ENCODE results near the gene ALG9.
A peak's percentile ranks its signal among the peaks of the same experiment; 100 is the strongest.
"Not testable (repeated sequence)": the region's sequence is repeated elsewhere in the genome, so short reads cannot be mapped to it uniquely, and the experiment has no call there.

The ALG9 gene, protein sequence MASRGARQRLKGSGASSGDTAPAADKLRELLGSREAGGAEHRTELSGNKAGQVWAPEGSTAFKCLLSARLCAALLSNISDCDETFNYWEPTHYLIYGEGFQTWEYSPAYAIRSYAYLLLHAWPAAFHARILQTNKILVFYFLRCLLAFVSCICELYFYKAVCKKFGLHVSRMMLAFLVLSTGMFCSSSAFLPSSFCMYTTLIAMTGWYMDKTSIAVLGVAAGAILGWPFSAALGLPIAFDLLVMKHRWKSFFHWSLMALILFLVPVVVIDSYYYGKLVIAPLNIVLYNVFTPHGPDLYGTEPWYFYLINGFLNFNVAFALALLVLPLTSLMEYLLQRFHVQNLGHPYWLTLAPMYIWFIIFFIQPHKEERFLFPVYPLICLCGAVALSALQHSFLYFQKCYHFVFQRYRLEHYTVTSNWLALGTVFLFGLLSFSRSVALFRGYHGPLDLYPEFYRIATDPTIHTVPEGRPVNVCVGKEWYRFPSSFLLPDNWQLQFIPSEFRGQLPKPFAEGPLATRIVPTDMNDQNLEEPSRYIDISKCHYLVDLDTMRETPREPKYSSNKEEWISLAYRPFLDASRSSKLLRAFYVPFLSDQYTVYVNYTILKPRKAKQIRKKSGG

DNA sequence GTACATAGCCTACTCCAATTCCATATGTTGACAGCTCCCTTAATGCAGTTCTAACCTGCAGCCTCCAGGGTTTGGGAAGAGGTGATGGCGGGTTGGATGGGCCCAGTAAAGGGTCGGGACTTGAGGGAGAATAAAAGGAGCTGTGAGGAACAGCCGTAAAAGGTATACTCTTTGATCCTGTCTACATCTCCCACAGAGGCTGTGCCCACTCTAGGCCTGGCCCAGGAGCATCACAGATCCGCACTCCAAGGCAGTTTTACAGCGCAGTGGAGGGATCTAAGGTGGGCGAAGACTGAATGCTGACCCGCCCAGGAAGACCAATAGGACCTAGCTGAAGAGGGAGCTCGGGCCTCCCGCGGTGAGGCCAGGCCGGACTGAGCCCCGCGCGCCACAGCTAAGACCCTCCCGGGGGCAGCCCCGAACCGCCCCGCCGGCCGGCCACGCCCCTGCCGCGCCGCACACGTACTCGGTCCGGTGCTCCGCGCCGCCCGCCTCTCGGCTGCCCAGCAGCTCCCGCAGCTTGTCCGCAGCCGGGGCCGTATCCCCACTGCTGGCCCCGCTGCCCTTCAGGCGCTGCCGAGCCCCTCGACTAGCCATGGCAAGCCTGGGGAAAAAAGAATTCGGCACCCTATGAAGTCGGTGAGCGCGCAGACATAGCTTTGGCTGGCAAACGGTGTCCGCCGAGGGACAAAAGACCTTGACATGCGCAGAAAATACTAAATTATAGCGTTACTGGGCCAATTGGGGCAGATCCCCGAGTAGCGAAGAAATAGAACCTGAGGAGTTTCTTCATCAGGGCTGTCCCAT lies at the start of gene ALG9:
Gene ALG9 (minus strand): TSS at position 696 of the 807 bp plus-strand sequence. CDS start 99 bp downstream, at position 597.
- peak; percentile 87 to 93 for DNase-seq

DNA sequence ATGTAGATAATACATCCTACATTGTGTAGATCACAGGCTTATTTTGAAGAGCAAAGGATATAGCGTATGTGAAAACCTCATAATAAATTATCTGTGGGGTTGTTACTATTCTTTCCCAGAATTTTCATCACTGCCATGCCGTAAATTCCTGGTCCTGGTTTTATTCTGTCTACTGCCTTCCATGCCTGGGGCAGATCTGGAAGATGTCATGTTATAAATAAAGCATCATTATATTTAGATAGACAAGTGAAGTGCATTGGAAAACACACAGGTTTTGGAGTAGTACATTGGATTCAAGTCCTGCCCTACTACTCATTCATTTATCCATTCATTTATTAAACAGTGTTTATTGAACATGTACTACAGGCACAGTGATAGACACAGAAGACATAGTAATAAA lies 49.5 kb upstream of the ALG9 start:
- no peak for DNase-seq

DNA sequence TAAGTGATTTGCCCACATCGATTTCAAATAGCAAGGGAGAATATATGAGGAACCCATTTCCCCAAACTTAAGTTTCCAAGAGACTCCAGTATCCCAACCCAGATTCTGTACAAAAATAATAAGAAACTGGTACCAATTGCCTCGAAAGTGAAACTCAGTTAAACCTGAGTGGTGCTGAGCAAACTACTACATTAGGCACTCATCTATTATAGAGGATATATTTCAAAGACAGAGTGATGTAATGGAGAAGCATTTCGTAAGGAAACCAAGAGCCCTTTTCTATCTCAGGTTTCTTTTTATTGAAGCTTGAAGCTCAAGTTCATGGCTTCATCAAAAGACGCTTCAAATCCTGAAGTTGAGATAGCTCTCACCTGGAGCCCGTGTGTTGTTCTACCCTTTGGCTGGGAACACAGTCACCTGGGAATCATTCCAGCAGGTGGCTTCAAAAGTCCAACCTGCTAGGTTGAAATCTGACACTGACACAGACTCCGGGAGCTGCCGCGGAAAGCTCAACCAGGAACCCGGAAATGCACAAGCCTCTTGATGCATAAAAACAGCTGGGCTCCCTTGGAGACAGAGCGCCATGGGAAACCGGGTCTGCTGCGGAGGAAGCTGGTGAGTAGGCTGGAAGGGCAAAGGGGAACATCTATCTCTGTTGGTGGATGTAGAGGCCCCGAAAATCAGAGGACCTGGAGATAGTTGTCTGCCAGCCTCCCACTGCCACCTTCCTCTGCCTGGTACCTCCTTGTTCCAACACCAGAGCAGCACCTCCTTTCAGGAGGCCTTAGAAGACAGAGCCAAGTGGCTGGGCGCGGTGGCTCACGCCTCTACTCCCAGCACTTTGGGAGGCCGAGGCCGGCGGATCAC lies 47.2 kb upstream of the ALG9 start, which contains the start of gene C11orf52:
Gene C11orf52 (plus strand): TSS at position 524 of the 867 bp plus-strand sequence. CDS start 60 bp downstream, at position 584.
- no peak for DNase-seq

DNA sequence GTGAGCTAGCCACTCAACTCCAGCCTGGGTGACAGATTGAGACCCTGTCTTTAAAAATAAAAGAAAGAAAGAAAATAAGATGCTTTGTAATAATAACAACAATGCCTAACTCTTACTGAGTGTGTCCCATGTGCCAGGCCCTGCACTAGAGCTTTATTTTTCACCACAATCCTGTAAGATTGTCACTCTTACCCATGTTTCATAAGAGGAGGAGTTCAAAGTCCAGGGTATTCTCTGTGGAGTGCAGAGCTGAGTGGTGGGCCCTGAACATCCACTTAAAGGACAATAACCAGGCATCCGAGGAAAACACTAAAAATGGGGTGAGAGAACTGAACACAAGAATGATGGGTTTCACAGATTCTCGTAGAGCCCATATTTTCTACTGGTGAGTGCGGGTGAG lies 46.4 kb upstream of the ALG9 start:
- no peak for DNase-seq

DNA sequence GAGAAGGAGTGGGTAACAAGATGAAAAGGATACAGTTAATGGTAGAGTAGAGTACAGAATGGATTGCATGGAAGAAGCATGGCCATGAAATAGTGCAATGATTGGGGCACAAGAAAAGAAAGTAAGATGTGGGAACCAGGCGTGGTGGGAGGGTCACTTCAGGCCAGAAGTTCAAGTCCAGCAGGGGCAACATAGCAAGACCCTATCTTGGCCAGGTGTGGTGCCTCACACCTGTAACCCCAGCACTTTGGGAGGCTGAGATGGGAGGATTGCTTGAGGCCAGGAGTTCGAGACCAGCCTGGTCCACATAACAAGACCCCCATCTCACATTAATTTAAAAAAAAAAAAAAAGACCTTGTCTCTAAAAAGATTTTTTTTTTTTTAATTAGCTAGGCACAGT lies 45.9 kb upstream of the ALG9 start:
- no peak for DNase-seq

DNA sequence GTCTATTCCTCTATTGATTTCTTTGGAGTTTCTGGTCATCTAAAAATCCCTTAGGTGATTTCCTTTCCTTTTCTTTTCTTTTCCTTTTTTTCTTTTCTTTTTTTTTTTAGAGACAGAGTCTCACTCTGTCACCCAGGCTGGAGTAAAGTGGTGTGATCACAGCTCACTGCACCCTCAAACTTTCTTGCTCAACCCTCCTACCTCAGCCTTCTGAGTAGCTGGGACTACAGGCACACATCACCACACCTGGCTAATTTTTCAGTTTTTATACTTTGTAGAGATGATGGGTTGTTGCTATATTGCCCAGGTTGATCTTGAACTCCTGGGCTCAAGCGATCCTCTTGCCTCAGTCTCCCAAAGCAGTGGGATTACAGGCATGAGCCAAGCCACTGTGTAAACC lies 45.4 kb upstream of the ALG9 start:
- DNase-seq = no peak

DNA sequence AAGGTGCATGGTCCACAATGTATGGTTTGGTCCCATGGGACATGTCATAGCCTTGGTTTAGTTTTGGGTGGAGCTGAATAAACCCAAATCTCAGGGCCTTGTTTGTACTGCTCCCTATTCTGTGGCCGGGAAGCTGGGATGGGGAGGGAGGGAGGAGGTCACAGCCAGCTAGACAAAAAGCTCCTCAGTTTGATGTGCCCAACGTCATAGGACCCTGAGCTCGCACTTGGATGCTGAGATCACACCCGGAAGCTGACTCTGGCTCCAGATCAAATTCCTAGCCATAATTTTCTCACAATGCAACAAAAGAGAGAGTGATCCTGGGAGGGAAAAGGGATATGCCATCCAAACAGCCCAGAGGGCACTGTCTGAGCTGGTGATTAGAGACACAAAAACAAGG lies 42.6 kb upstream of the ALG9 start:
- DNase-seq = no peak

DNA sequence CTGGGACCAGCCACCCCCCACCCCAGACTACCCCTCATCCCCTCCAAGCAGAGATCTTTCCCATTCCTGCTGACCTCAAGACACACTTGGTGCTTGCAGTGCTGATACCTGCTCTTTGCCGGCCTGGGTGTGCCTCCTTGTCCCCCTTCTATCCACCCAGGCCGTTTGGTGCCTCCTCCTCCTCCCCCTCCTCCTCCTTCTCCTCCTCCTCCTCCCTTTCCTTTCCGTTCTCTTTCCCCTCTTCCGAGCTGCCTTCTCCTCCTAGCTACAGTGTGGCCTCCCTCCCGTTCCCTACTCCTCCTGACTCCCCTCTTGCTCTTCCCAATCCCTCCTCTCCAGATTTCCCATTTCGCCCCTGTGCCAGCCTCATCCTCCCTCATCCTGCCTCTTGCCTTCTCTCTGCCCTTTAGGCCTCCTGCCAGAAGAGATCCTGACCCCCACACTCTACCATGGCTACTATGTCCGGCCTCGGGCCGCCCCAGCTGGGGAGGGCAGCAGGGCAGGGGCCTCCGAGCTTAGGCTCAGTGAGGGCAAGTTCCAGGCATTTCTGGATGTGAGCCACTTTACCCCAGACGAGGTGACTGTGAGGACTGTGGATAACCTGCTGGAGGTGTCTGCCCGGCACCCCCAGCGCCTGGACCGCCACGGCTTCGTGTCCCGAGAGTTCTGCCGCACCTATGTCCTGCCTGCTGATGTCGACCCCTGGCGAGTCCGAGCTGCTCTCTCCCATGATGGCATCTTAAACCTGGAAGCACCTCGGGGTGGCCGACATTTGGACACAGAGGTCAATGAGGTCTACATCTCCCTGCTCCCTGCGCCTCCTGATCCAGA lies 41.9 kb upstream of the ALG9 start:
- DNase-seq = no peak

DNA sequence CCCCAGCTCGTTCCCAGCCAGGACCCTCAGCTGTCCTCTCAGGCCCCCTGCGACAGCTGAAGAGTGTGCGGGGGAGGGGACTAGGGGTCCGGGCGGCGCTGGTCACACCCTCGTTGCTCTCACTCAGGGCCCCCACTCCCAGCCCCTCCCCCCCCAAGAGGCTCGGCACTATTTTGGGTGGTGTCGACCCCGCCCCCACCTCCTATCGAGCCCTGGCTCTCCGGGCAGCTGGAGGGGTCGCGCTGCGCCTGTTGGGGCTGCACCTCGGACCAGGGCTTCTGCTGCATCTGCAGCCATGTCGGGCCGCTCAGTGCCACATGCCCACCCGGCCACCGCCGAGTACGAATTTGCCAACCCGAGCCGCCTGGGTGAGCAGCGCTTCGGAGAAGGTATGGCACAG lies 41.2 kb upstream of the ALG9 start, which contains the start of gene HSPB2:
Gene HSPB2 (plus strand): TSS at position 200 of the 400 bp plus-strand sequence. CDS start 96 bp downstream, at position 296.
- DNase-seq = no peak

DNA sequence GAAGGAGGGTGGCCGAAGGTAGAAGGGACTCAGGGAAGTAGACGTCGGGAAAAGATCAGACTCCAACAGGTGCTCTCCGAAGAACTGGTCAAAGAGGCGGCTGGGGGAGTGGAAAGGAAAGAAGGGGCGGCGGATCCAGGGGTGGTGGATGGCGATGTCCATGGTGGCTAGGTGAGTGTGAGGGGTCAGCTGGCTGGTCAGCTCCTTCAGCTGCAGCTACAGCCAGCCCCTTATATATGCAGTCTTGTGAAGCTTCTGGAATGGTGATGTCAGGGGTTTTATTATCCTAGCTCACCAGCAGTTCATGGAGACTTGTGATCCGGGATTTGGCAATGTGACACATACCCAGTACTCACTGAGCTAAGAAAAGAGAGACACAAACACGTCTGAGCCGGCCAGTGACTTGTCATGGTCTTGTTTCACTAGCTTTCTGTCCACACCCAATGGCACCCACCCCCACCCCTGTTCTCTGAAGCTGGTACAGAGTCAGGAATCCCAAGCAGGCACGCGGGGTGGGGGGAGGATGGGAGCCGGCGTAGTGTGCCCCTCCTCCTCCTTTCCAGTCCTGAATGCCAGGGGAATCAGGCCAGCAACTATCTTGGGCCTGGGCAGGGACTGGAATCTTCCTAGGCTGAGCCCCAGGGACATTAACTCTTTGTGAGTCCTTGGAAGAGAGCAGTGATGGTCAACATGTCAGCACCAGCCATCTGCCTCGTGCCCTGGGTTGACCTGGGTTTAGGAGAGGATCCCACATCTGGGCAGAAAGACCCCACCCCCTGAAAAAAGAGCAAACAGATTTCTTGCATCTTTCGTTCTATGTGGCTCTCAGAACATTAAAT lies 40.4 kb upstream of the ALG9 start, which contains the start of gene CRYAB:
Gene CRYAB (minus strand): TSS at position 208 of the 839 bp plus-strand sequence. CDS start 46 bp downstream, at position 162.
- no peak for DNase-seq

DNA sequence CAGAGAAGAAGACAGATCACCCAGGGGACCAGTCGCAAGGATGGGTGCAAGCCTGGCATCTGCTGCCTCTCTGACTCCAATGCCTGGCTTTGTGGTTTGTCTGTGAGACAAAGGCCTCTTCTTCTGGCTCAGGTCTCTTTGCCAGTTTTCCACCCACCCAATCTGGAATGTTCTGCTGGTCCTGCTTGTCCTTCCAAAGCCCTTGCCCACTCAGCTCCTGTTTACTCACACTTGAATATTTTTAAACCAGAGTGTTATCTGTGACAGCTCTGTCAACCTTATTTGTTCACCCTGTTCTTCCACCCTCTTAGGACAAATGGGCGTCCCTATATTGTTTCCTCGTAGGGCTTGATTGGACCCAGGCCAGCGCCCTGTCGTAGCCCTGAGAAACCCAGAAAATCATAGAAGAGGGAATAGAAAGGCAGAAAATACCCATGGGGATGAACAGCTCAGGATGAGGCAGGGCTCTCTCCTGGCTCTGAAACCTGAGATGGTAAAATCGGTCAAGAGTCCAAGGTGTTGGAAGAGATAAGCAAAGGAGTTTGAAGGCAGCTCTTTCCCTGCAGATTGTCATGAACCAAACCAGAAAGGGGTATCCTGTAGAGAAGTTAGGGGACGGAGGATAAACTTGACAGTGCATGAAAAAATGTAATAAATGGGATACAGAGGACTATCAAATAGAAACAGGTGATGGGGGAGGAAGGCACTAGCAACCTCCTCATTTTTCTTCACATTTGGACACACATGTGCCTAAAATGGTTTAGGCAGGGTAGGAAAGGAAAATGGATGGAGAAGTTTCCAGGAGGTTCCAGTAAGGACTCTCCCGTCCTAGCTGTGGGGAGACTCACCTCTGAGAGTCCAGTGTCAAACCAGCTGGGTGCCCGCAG lies 39.5 kb upstream of the ALG9 start:
- DNase-seq = no peak

DNA sequence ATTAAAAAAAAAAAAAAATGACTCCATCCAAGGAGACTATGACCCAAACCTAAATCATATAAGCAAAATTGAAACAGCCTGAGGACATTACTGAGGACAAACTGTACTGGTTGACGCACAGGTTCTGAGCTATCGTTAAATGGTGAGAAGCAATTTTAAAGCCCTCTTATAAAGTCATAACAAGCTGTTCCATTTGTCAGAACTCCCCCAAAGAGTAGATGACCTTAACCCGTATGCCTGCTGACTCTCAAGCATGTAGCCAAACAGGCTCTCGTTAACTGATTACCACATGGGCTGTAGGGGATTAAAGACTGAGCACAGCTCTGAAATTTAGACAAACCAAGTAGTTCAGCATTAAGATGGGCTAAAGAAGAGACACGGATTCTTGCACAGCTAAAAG lies 38.0 kb upstream of the ALG9 start:
- DNase-seq = no peak

DNA sequence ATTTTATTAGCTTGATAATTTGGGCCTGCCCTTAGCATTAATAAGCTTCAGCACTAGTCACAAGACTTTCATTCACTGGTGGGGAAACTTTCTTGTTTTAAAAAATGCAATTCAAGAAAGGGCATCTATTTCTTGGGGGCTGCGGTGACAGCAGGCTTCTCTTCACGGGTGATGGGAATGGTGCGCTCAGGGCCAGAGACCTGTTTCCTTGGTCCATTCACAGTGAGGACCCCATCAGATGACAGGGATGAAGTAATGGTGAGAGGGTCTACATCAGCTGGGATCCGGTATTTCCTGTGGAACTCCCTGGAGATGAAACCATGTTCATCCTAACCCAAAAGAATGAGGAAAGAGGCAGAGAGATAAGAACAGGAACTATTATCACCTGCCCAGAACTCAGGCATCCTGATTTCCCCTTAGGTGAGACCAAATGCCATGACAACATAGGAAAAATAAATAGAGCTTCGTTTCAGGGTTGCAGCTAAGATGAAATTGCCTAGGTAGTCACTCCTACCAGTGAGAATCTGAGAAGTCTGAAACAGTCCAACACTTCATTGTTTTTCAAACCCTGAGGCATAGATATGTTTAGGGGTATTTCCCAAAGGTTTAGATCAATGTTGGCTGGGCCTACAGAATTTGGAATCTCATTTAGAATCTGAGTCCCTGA lies 37.4 kb upstream of the ALG9 start:
- DNase-seq = no peak

DNA sequence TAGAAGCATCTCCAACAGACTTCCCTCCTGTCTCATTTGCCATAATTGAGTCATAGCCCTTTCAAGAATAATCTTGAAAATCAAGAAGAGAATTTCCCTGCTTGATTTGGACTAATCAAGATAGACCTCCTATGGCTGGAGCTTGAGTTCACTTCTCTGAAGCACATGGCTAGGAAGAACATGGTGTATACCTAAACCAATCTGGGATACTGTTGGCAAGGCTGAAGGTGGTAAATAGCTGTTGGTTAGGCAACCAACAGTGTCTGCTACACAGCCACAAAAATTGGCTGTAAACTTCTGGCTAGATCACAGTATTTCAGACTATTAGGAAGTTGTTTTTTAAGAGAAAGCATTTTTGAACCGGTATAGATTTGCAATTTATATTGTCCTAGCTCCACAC lies 35.3 kb upstream of the ALG9 start:
- no peak for DNase-seq

DNA sequence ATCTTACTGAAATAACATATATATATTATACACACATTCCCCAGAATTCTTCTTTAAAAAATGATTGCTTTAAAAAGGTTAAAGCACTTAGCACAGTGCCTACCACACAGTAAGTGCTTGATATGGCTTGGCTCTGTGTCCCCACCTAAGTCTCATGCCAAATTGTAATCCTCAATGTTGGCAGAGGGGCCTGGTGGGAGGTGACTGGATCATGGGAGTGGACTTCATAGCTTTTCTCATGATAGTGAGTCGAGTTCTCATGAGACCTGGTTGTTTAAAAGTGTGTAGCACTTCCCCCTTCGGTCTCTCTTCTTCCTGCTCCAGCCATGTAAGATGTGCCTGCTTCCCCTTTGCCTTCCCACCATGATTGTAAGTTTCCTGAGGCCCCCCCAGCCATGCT lies 34.0 kb upstream of the ALG9 start:
- no peak for DNase-seq

DNA sequence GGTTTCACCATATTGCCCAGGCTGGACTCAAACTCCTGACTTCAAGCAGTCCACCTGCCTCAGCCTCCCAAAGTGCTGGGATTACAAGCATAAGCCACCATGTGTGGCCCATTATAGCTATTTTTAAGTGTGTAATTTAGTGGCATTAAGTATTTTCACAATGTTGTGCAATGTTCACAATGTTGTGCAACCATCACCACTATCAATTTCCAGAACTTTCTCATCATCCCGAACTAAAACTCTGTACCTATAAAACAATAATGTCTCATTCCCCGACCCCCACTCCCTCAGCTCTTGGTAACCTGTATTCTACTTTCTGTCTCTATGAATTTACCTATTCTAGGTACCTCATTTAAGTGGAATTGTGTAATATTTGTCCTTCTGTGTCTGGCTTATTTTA lies 15.5 kb upstream of the ALG9 start:
- no peak for DNase-seq

DNA sequence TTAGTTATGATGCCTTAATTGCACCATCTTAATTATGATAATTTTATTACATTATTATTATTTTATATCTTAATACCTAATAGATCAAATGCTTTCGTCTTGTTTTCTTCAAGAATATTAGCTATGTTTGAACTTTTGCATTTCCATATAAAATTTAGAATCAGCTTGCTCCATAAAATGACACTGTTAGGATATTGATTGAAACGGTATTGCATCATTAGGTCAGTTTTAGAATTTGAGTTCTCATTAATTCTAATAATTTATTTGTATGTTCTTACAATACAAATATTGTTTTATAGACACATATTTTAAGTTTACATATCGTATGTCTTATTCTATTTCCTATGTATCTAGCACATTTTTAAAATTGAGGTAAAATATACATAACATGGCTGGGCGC lies 14.7 kb upstream of the ALG9 start:
- DNase-seq = no peak

DNA sequence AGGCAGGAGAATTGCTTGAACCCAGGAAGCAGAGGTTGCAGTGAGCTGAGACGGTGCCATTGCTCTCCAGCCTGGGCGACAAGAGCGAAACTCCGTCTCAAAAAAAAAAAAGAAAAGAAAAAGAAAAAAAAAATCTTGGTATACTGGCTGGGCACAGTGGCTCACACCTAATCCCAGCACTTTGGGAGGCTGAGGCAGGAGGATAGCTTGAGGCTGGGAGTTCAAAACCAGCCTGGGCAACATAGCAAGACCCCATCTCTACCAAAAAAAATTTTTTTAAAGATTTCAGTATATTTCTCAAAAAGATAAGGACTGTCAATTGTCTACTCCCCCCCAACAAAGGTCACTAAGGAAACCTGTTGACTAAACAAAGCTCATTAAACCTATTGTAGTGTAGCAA lies 13.7 kb upstream of the ALG9 start:
- not testable (repeated sequence) for DNase-seq

DNA sequence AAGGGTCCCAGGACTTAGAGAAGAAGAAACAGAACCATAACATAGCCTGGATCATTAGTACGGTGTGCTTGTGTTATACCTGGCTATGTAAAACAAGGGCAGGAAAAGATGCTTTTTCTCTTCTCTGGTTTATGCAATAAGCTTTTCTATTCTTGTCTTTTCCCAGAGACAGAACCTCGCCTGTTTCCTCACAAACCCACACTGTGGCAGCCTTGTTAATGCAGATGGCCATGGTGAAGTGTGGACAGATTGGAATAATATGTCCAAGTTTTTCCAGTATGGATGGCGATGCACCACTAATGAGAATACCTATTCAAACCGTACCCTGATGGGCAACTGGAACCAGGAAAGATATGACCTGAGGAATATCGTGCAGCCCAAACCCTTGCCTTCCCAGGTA lies 10.8 kb upstream of the ALG9 start:
- no peak for DNase-seq

Measured in CD4-positive, alpha-beta T cell treated with Interleukin-4 for 1 hour (primary cell).